ENCODE results near the gene ENOX1.
A peak's percentile ranks its signal among the peaks of the same experiment; 100 is the strongest.

Gene ENOX1

DNA sequence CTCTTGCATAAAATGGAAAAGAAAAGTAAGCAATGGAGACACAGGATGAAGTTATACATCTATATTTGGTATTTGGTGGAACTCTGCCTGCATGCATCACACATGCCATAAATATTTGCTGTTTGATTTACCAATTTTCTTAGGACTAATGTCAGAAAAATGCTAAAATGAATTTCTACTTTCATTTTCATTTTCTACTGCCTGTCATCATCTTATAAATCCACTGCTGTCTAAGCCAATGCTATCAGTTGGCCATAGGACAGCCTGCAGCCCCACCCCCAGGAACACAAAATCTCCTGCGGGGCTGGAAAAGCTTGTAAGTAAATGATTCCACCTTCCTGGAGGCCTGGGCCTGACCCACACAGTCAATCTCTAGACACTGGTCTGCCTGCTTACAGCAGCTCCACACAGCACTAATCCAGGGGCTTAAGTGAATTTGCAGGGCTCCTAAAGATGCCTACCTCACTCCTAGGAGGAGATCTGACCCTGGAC, 122.0 kb downstream of the ENOX1 start:
- peak; percentile 89 for DNase-seq

DNA sequence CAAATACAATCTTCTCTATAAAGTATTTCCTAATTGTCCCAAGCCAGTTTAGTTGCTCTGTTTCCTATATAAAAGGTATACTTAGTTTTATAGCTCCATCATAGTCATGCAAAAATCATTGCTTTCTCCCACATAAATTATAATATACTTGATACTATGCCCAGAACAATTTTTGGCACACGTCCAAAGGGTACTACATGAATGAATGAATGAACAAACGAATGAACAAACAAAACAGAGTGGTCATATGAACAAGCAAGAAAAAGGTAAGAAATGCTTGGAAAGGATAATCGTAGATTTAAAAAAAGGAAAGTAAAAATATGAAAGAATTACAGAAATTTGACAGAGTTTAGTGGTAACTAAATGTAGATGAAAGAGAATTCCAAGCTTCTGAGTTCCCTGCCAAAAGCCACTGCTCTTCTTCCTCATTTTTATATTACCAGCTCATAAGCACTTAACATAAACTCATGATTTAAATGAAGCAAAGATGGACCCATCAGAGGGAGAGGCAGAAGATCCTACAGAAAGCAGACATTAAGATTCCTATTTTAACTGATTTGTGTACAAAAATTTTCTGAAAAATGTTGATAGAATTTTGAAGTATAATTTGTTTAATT, 123.2 kb downstream of the ENOX1 start:
- DNase-seq, result peak; percentile 78

DNA sequence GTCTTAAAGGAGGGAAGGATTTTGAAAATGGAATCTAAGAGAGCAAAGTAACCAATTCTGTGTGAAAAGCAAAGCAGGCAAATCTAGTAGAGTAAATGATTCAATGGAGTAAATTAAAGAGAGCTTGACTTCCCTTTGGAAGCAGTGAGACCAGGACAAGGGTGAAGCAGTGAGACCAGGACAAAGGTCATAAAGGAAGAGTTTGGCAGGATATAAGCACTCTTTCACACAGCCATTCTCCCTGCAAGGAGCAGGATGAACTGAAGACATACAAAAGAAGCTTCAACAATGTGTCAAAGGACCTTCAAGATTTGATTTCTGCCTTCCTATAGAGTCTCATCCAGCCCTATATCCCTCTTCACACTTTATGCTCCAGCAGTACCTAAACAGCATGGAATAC, 123.8 kb downstream of the ENOX1 start:
- no peak for DNase-seq

DNA sequence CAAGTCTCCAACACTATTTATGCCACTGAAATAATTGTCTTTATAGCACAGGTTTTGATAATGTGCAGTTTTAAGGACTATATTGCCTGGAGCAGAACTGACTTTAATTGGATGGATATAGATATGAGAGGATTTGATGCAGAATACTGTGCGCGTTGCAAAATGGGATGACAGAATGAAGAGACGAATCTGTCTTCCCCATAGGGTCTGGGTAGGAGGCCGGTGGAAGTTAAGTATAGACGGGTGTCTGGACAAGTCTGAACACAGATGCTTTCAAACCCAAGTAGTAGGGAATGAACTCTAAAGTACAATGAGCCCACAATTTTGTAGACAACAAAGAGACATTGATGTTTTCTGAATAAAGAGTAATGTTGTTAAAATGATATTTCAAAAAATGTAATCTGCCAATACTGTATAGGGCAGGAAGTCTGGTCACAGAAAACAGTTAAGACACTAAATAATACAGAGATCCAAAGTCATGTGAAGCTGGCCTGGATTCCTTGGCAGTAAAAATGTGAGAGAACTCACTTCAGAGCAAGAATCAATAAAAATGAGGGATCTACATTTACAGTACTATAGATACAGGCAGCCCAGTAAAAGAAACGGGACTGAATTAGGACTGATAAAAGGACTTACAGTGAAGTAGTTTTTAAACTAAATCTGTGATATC, 125.5 kb downstream of the ENOX1 start:
- no peak for DNase-seq

DNA sequence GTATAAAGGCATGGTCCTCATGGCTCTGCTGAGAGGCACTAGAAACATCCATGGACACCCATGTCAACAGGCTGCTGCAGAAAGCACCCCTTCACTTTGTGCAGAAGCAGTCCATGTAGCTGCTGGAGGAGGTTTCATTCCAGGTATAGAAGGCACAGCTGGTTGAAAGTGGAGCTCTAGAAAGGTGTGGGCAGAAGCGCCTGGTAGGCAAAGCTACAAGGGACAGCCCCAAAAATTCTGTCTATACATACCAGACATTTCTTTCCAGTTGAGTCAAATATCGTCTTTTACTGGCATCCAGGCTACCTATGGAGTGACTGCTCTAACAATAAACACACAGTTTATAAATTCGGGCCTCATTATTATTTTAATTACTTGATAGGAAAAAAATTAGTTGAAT, 129.3 kb downstream of the ENOX1 start:
- DNase-seq, result no peak

DNA sequence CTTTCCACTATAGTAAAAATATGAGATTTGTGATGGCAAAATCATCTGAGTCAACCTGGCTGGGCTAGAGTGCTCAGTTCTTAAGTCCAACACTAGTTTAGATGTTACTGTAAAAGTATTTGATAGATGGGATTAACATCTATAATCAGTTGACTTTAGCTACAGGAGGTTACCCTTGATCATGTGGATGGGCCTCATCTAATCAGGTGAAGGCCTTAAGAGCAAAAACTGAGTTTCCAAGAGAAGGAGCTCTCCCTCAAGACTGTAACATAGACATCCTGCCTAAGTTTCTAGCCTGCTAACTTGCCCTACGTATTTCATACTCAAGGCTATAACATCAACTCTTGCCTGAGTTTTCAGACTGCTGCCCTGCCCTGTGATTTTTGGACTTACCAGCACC, 132.8 kb downstream of the ENOX1 start:
- no peak for DNase-seq

DNA sequence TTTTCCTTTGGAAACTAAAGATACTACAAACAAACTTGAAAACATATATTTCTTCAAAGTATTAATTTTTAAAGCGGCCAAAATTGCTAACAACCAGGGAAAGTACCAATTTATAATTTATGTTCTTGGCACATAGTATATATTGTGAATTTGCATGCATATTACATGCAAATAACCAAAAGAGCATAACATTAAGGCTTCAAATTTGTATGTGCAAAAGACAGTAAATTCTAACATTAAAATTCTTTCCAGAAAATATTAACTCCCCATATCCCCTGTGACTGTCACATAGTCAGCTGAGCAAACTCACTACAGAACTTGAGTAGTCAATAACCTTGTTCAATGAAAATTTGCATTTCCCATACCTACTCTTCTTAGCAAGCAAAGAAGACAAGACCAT, 133.4 kb downstream of the ENOX1 start:
- DNase-seq, result no peak

DNA sequence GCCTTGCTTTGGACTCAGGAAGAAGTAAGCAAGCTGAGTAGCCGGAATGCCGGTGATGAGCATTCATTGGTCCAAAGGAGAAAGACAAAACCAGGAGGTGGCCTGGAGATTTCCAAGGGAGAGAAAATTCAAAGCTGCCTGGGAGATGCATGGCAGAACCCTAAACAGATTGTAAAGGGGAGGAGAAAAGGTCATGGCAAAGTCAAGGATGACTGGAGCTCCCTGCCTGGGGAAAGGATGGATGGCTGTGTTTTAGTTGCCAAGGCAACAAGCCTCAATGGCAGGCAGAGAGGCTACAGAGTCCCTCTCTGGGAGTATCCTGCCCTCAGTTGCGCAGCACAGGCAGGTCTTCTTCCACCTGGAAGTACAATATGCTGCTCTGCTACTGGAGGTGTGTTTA, 134.0 kb downstream of the ENOX1 start:
- no peak for DNase-seq

DNA sequence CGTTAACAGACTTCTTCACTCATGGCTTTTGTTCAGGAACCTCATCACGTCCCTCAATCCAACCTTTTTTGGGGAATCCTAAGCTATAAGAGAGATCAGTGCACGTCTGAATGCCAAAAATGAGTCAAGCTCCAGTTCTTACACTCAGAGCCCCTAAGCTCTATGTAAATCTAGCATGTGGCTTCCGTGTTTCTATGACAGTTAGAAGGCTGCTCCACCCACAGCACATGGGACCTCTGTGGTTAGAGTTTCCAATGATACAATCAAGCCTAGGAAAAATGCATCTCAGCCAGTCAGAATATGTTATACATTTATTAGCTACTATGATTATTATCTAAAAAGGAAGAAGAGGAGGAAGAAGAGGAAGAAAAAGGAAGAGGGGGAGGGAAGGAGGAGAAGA, 135.9 kb downstream of the ENOX1 start:
- DNase-seq, result peak; percentile 25

DNA sequence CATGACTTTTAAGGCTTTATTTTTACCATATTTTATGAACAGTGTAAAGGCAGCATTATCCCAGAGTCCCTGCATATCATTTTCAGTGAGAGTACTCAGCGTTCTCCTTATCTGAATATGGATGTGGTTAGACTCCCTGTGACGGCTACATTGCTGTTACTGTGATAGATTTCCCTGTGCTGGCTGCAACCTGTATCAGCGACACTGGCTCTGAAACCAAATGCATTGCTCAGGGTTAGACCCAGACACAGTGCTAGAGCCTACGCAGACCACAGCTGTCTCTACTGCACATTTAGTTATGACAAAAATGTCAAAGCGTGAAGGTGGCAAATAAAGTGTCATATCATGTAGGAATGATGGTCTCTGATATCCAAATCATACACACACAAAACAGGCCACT, 138.0 kb downstream of the ENOX1 start:
- DNase-seq, result no peak

DNA sequence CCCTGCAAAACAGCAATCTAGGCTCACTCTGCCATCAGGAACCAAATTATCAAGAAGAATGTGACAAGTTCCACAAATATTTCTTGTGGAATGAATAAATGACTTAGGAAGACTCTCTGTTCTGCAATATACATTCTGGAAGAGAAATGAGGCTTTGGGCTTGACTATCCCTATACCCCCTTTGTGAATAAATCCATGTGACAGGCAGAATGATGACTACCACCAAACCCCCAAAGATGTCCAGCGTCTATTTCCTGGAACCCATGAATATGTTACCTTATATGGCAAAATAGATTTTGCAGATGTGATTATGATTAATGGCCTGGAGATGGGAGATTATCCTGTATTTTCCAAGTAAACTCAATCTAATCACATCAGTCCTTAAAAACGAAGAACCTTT, 139.3 kb downstream of the ENOX1 start:
- peak; percentile 65 for DNase-seq

DNA sequence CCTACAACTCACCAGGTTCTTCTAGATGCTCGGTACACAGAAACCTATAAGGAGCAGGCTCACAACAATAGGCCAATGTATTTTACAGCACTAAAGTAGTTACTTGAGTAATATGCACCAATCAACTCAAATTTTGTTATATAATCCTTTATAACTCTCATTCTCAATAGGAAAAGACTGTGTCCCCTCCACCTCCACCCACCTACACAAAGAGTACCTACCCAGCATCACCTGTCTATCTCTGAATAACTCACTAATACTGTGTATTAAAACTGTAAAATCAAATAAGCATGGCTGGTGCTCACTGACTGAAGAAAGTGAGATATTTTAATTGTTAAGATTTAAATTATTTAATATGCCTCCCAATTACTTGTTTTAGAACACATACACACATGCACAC, 146.3 kb downstream of the ENOX1 start:
- DNase-seq, result no peak

DNA sequence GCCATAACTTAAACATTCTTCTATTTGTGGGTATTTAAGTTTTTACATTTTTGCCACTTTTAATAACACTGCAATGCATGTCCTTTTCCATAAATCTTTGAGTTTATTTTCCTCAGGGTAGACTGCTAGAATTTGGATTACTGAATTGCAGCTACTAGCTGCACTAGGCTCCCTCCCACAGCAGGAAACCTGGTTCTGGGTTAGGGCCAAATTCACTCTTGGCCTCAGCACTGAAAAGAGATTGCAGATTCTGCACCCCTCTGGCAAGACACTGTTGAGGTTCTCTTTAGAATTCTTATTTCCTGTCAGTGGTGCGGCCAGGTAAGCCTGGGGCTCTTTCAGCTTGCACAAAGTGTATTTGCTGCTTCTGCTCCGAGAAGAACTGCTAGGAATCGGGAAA, 155.7 kb downstream of the ENOX1 start:
- no peak for DNase-seq

DNA sequence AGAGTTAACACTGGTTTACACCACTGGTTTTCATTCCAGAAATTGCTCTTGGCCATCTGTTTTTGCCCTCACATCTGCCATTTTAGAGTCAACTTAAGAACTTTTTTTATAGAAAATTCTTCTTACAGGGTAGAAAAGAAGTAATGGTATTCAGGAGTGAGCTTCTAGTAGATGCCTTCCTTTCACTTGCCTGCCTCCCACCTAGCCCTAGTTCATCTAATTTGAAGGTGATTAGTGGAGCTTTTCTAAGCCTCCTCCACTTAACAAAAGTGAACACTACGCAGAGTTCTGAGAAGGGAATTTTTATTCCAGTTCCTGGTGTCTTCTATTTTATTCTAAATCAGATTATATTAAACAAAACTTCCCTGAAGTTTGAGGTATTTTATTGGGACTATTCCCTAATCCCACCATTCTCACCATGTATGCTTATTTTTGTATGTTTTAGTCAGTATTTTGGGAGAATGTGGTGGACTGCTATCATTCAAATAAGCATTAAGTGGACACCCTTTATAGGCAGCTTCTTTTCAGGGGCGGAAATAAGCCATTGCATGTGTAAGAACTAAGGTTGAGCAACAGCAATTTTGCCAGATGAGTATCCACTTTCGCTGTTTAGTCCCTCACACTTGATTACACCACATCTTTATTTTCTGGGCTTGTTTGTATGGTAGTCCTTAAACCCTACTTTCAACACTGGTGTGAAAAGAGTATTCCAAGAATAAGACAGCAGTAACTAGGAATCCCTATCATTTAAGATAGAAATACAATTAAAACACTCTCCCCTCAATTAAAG, 156.9 kb downstream of the ENOX1 start:
- DNase-seq, result no peak

DNA sequence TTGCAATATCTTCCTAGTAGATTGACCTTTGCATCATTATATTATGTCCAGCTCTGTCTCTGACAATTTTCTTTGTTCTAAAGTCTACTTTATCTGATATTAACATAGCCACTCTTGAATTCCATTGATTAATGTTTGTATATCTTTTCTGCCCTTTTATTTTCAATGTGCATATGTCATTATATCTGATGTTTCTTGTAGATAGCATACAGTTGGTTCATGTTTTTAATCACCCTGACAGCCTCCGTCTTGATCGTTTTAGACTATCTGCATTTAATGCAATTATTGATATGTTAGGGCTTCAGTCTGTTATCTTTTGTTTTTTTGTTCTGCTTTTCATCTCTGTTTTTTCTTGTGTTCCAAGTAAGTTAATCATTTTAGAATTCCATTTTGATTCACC, 159.8 kb downstream of the ENOX1 start:
- no peak for DNase-seq

DNA sequence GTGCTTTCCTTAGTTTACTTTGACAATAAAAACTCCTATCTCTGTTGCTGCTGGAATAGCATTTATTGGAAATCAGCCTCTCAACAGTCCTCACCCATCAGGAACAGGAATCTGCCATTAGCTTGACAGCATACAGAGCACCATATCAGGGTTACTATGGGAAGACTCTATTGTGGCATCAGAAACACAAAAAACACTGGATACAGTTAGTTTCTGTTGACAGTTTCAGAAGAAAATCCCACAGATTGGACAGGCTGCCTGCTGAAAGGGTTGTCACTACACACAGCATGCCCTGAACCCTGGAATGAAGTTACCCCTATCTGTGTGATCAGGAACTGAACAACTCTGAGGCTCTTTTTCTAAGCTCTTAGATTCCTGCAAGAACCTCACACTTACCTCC, 172.7 kb downstream of the ENOX1 start:
- no peak for DNase-seq

DNA sequence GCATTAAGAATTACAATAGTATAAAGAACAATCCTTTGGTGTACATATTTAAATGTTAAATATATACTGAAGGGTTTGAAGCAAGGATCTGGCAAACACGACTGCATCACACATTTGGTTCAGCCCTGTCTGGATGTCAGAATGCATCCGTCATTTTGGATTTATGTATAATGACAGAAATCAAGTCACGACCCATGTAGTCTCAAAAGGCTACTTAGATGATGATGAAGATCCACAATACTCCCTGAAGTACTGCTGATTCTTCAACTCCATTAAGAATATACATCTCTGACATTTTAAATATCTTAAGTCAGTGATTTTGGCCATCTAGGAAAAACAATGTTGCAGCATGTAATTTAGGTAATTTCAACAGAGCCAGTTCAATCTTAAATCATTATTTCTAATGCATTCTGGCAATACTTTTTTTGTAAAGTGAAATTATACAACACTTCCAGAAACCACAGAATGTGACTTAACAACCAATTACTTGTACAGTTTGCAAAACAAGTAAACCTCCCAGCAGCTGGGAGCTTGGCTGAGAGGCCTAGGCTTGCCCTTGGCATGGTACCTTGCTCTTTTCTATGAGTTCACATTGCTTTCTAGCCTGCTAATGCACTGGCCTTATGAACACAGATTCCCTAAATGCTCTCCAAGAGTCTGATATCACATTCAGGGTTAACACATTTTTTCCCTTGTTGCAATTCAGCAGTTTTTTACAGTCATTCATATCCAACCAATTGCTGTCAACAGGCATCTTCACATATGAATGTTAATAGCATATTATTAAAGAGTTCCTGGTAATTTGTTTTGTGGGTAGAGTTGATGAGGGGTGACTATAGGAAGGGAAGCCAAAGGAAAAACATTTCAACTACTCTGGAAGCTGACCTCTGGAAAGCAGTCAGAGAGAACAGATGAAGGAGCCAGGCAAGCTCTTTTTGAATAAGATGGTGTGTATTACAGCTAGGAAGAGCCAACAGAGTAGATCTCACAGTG, 175.2 kb downstream of the ENOX1 start:
- DNase-seq, result no peak

DNA sequence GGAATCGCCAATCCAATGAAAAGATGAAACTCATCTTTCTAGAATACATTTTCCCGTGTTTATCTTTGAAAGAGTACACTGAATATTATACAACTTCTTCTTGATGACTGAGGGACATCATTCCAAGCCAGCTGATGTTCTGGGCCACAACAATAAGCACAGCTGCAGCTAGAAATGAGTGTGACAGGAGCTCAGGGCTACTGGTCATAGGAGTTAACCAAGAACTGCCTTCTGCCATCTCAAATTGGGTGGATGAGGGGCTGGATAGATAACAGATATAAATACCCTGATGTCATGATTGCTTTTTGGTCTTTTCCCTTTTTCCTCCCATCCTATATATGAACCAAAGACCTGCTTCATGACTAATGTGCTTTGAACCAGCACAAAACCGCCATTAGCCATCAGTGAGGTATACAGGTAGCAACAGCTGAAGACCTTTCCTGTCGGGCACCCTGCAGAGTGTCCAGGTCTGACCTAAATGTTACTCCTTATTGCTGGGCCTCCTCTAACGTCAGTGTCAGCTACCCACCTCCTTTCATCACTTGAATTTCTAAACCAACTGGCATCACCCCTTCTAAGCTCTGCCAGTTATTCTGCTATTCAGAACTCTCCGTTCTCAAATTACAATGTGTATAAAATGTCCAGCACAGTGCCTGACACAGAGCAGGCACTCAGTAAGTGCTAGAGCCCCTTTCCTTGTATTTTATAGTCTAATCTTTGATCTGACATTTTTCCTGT, 178.2 kb downstream of the ENOX1 start:
- DNase-seq, result no peak

DNA sequence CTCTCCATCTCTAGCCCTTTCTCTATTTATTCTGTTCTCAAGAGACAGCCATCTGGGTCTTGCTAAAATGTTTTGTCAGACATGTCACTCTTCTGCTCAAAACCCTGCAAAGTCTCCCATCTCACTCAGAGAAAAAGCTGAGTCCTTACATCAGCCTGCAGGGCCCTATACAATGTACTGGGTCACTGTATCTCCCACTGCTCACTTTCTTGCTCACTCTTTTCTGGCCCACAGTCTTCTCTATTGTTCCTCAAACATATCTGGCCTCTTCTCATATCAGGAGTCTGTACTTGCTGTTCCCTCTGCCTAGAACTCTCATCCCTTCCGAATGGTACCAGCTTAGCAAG, 189.2 kb downstream of the ENOX1 start:
- DNase-seq, result no peak

DNA sequence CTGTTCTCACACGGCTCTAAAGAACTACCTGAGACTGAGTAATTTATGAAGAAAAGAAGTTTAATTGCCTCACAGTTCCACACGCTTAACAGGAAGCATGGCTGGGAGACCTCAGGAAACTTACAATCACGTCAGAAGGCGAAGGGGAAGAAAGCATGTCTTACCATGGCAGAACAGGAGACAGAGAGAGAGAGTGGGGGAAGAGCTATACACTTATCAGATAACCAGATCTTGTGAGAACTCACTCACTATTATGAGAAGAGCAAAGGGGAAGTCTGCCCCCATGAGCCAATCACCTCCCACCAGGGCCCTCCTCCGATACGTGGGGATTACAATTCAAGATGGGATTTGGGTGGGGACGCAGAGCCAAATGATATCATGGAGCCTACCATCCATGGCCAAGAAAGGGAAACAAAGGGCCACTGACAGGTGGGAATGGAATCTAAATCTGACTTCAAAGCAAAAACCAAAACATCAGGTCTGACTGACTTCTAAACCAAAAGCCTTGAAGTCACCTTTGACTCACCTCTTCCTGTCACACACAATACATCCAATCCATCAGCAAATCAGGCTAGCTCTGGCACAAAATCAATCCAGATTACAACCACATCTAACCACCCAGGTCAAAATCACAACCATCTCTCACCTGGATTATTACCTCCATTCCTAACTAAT, 189.7 kb downstream of the ENOX1 start:
- DNase-seq, result no peak

DNA sequence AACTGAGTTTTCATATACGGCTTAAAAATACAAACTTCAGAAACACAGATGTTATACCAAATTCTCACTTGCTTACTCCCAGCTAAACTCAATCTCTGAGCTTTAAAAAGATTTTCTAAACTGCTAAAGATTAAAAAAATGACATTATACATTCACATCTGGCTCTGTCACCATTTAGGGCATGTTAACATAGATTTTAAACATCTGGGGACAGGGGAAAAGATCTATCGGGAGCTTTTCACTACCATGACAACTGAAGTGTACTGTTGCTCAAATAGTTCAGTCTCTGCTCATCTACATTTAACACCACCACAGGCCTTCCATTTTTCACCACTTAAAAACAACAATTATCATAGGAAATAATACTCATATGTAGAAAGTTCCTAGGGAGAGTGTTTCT, 190.8 kb downstream of the ENOX1 start:
- DNase-seq, result no peak

DNA sequence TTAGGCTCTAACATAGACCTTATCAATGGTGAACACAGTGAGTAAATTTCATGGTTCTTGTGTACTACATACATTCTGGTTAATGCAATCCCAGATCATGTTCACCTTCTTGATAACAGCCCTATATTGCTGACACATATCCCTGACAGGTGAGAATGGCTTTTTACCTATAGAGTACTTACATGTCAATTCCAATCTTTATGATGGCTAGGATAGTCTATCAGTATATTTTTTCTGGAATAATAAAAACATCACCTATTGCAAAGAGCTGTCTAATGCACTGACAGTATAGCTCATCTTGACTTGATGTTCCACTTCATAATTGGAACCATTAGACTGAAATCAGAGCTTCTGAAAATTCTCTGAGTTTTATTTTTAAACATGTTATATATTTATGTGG, 199.4 kb downstream of the ENOX1 start:
- no peak for DNase-seq

Data from fibroblast of skin of right biceps (primary cell).